ENCODE data around the gene TRMU. TPM values are rescaled to one million over a fixed set of nuclear protein-coding genes. Genes with fewer than 3 reads are reported as not detected.

The TRMU gene
- total and polyA plus RNA-seq, 4 donors, result 24.1 to 42.3 (median 34.0) TPM

GRCh38 chr22:46336119-46337078 is 885 bp downstream of the TRMU start:
- Histone ChIP-seq H3K4me3 (peak overlapping the region; percentile 99), H3K36me3 (ENCODE audit: control insufficient read depth in 4 of 4, insufficient read depth in 4 of 4, low read length in 4 of 4) (peaks cover 7 to 19% (median 14%) of the 10 kb centered on the region in 4 donors), H3K9me3 (ENCODE audit: control insufficient read depth in 4 of 4, insufficient read depth in 3 of 4, low read length in 3 of 4) (no peaks in the 10 kb centered on the region), H3K9ac (ENCODE audit: insufficient read depth in 1 of 2, low read length in 2 of 2) (peak overlapping the region; percentile 52 to 61), H3K27me3 (ENCODE audit: control insufficient read depth in 3 of 3, insufficient read depth in 3 of 3, low read length in 2 of 3) (no peaks in the 10 kb centered on the region), H3K4me1 (ENCODE audit: control insufficient read depth in 5 of 5, insufficient read depth in 5 of 5, low read length in 5 of 5) (peaks cover 4 to 10% (median 5%) of the 10 kb centered on the region in 5 donors), H3K27ac (ENCODE audit: low read depth in 1 of 2, low read length in 1 of 2) (peak overlapping the region; percentile 65 to 99)
- no peak for DNase-seq
- WGBS, 2 donors, result 11 to 16% methylated on average over 42 of the region's 42 CpGs
- no peak for TF ChIP-seq CTCF (IDR thresholded peaks at IDR 0.05; ENCODE audit: control extremely low read depth, extremely low read depth)
- ATAC-seq (ENCODE audit: insufficient read depth, low FRiP score), result no peak

GRCh38 chr22:46337870-46338269 is 2.4 kb downstream of the TRMU start:
- H3K4me1 ChIP-seq (ENCODE audit: control insufficient read depth in 5 of 5, insufficient read depth in 5 of 5, low read length in 5 of 5), result peaks cover 4 to 10% (median 6%) of the 10 kb centered on the region in 5 donors
- peaks cover 7 to 27% (median 19%) of the 10 kb centered on the region in 4 donors for H3K36me3 ChIP-seq (ENCODE audit: control insufficient read depth in 4 of 4, insufficient read depth in 4 of 4, low read length in 4 of 4)
- no peak overlapping the region for H3K27ac ChIP-seq (ENCODE audit: low read depth in 1 of 2, low read length in 1 of 2)
- WGBS, 2 donors, result 93 to 94% methylated on average over 9 of the region's 9 CpGs
- no peak overlapping the region for H3K9ac ChIP-seq (ENCODE audit: insufficient read depth in 1 of 2, low read length in 2 of 2)
- no peak for TF ChIP-seq CTCF (IDR thresholded peaks at IDR 0.05; ENCODE audit: control extremely low read depth, extremely low read depth)
- no peak for ATAC-seq (ENCODE audit: insufficient read depth, low FRiP score)
- no peak overlapping the region for H3K4me3 ChIP-seq
- DNase-seq, result no peak
- H3K27me3 ChIP-seq (ENCODE audit: control insufficient read depth in 3 of 3, insufficient read depth in 3 of 3, low read length in 2 of 3), result no peaks in the 10 kb centered on the region
- H3K9me3 ChIP-seq (ENCODE audit: control insufficient read depth in 4 of 4, insufficient read depth in 3 of 4, low read length in 3 of 4), result no peaks in the 10 kb centered on the region

GRCh38 chr22:46338636-46339035 is 3.1 kb downstream of the TRMU start:
- TF ChIP-seq CTCF (IDR thresholded peaks at IDR 0.05; ENCODE audit: control extremely low read depth, extremely low read depth), result no peak
- peaks cover 4 to 10% (median 6%) of the 10 kb centered on the region in 5 donors for H3K4me1 ChIP-seq (ENCODE audit: control insufficient read depth in 5 of 5, insufficient read depth in 5 of 5, low read length in 5 of 5)
- no peak overlapping the region for H3K4me3 ChIP-seq
- WGBS, 2 donors, result 94 to 96% methylated on average over 8 of the region's 8 CpGs
- H3K9me3 ChIP-seq (ENCODE audit: control insufficient read depth in 4 of 4, insufficient read depth in 3 of 4, low read length in 3 of 4), result no peaks in the 10 kb centered on the region
- no peaks in the 10 kb centered on the region for H3K27me3 ChIP-seq (ENCODE audit: control insufficient read depth in 3 of 3, insufficient read depth in 3 of 3, low read length in 2 of 3)
- H3K36me3 ChIP-seq (ENCODE audit: control insufficient read depth in 4 of 4, insufficient read depth in 4 of 4, low read length in 4 of 4), result peaks cover 10 to 31% (median 22%) of the 10 kb centered on the region in 4 donors
- H3K9ac ChIP-seq (ENCODE audit: insufficient read depth in 1 of 2, low read length in 2 of 2), result no peak overlapping the region
- H3K27ac ChIP-seq (ENCODE audit: low read depth in 1 of 2, low read length in 1 of 2), result no peak overlapping the region
- DNase-seq (no peak), ATAC-seq (ENCODE audit: insufficient read depth, low FRiP score) (no peak)

Measured in lung (tissue), 12 donors.